H9 (cell line): ENCODE data around the gene ADAMTSL5. TPM values are rescaled to one million over a fixed set of nuclear protein-coding genes. Genes with fewer than 3 reads are reported as not detected.

Experiments used
- DNase-seq: peaks from one replicate; pipeline ENCODE4 v3.0.0-alpha.2; 2017
- H2AFZ ChIP-seq: one replicate; pipeline ENCODE4 v1.6.1; 2013; ENCODE audit warnings: mild to moderate bottlenecking, low read length, control low read depth, moderate library complexity
- H2AK5ac ChIP-seq: 2 replicates; pipeline ENCODE4 v1.6.1; 2013; ENCODE audit warnings: low read length, control low read depth, mixed read lengths; ENCODE audit not compliant: insufficient read length
- H2BK120ac ChIP-seq: one replicate; pipeline ENCODE4 v1.6.1; 2013; ENCODE audit warnings: low read depth, mild to moderate bottlenecking, low read length, control low read depth, inconsistent platforms; ENCODE audit not compliant: poor library complexity, severe bottlenecking
- H2BK12ac ChIP-seq: 2 replicates; pipeline ENCODE4 v1.6.1; 2013; ENCODE audit warnings: low read length, control low read depth, mixed read lengths, low read depth; ENCODE audit not compliant: insufficient read length
- H2BK15ac ChIP-seq: 2 replicates; pipeline ENCODE4 v1.6.1; 2013; ENCODE audit warnings: low read depth, low read length, control low read depth
- H2BK20ac ChIP-seq: one replicate; pipeline ENCODE4 v1.6.1; 2013; ENCODE audit warnings: low read depth, mild to moderate bottlenecking, low read length, control low read depth, inconsistent platforms; ENCODE audit not compliant: poor library complexity, severe bottlenecking
- H2BK5ac ChIP-seq: 2 replicates; pipeline ENCODE4 v1.6.1; 2013; ENCODE audit warnings: low read length, control low read depth, mixed read lengths; ENCODE audit not compliant: insufficient read length
- H3K14ac ChIP-seq: 2 replicates; pipeline ENCODE4 v1.6.1; 2013; ENCODE audit warnings: low read length, control low read depth; ENCODE audit not compliant: insufficient read depth
- H3K18ac ChIP-seq: 2 replicates; pipeline ENCODE4 v1.6.1; 2013; ENCODE audit warnings: low read depth, mild to moderate bottlenecking, mixed read lengths, low read length, control low read depth; ENCODE audit not compliant: insufficient read length
- H3K23ac ChIP-seq: 2 replicates; pipeline ENCODE4 v1.6.1; 2013; ENCODE audit warnings: low read length, control low read depth, mixed read lengths, low read depth; ENCODE audit not compliant: insufficient read length
- H3K23me2 ChIP-seq: 2 replicates; pipeline ENCODE4 v1.6.1; 2013; ENCODE audit warnings: low read depth, mild to moderate bottlenecking, mixed read lengths, low read length, control low read depth; ENCODE audit not compliant: insufficient read length, poor library complexity, severe bottlenecking
- H3K27ac ChIP-seq: 2 replicates; pipeline ENCODE4 v1.5.1; 2013; ENCODE audit warnings: low read length, control low read depth, mixed read lengths, low read depth; ENCODE audit not compliant: insufficient read length
- H3K27me3 ChIP-seq: 2 replicates; pipeline ENCODE4 v1.6.1; 2013; ENCODE audit warnings: low read length, control low read depth, inconsistent platforms; ENCODE audit not compliant: insufficient read depth
- H3K4ac ChIP-seq: 2 replicates; pipeline ENCODE4 v1.6.1; 2013; ENCODE audit warnings: low read depth, mild to moderate bottlenecking, control low read depth, inconsistent platforms, low read length, moderate library complexity
- H3K4me1 ChIP-seq: 2 replicates; pipeline ENCODE4 v1.6.1; 2013; ENCODE audit warnings: low read length, control low read depth, inconsistent platforms; ENCODE audit not compliant: insufficient read depth
- H3K4me2 ChIP-seq: 2 replicates; pipeline ENCODE4 v1.6.1; 2013; ENCODE audit warnings: low read length, control low read depth, mixed read lengths; ENCODE audit not compliant: insufficient read length, insufficient read depth
- H3K56ac ChIP-seq: 2 replicates; pipeline ENCODE4 v1.6.1; 2013; ENCODE audit warnings: low read depth, mild to moderate bottlenecking, mixed read lengths, low read length, control low read depth; ENCODE audit not compliant: insufficient read length
- H3K79me1 ChIP-seq: 2 replicates; pipeline ENCODE4 v1.6.1; 2013; ENCODE audit warnings: low read depth, mild to moderate bottlenecking, moderate library complexity, low read length, control low read depth, inconsistent platforms; ENCODE audit not compliant: insufficient read depth, poor library complexity, severe bottlenecking
- H3K79me2 ChIP-seq: 2 replicates; pipeline ENCODE4 v1.6.1; 2013; ENCODE audit warnings: low read length, control low read depth, inconsistent platforms; ENCODE audit not compliant: insufficient read depth
- H3K9ac ChIP-seq: 2 replicates; pipeline ENCODE4 v1.6.1; 2013; ENCODE audit warnings: low read length, control low read depth, mixed read lengths; ENCODE audit not compliant: insufficient read length; ENCODE audit errors: extremely low read depth
- H3K9me3 ChIP-seq: one replicate; pipeline ENCODE4 v1.6.1; 2013; ENCODE audit warnings: low read depth, low read length, inconsistent platforms; ENCODE audit not compliant: control insufficient read depth
- H3T11ph ChIP-seq: one replicate; pipeline ENCODE4 v1.6.1; 2013; ENCODE audit warnings: mild to moderate bottlenecking, low read length, control low read depth, inconsistent platforms
- H4K20me1 ChIP-seq: one replicate; pipeline ENCODE4 v1.6.1; 2013; ENCODE audit not compliant: control insufficient read depth, insufficient read length, insufficient read depth
- H4K5ac ChIP-seq: 2 replicates; pipeline ENCODE4 v1.6.1; 2013; ENCODE audit warnings: low read depth, mild to moderate bottlenecking, mixed read lengths, low read length, control low read depth; ENCODE audit not compliant: insufficient read length
- H4K8ac ChIP-seq: replicated peaks from 2 replicates; pipeline ENCODE4 v1.6.1; 2013; ENCODE audit warnings: low read length, control low read depth, mixed read lengths, low read depth; ENCODE audit not compliant: insufficient read length
- H4K91ac ChIP-seq: 2 replicates; pipeline ENCODE4 v1.6.1; 2013; ENCODE audit warnings: low read depth, mild to moderate bottlenecking, moderate library complexity, mixed read lengths, low read length, control low read depth; ENCODE audit not compliant: insufficient read length
- H3K27ac Mint-ChIP-seq, 3 experiments: 2 replicates in 2 of 3; 3 replicates in 1 of 3; pipeline ENCODE4 v1.8.0; 2020 to 2021; ENCODE audit warnings: mixed read lengths in 3 of 3, mild to moderate bottlenecking in 1 of 3, moderate library complexity in 1 of 3
- H3K27me3 Mint-ChIP-seq: 2 replicates; pipeline ENCODE4 v1.8.0; 2021; ENCODE audit warnings: low read depth, mild to moderate bottlenecking, moderate library complexity, mixed read lengths
- H3K36me3 Mint-ChIP-seq, 3 experiments: 2 replicates in 2 of 3; 3 replicates in 1 of 3; pipeline ENCODE4 v1.8.0; 2020 to 2021; ENCODE audit warnings: low read depth in 3 of 3, mixed read lengths in 3 of 3; ENCODE audit not compliant: insufficient read depth in 1 of 3
- H3K4me1 Mint-ChIP-seq, 2 experiments: 2 replicates each; pipeline ENCODE4 v1.8.0; 2020; ENCODE audit warnings: mixed read lengths in 2 of 2
- H3K4me3 Mint-ChIP-seq, 2 experiments: 2 replicates in 1 of 2; 3 replicates in 1 of 2; pipeline ENCODE4 v1.8.0; 2020 to 2021; ENCODE audit warnings: mild to moderate bottlenecking in 2 of 2, mixed read lengths in 2 of 2, moderate library complexity in 1 of 2
- H3K9me3 Mint-ChIP-seq, 2 experiments: 2 replicates in 1 of 2; 3 replicates in 1 of 2; pipeline ENCODE4 v1.8.0; 2020; ENCODE audit warnings: mild to moderate bottlenecking in 2 of 2, mixed read lengths in 2 of 2, moderate library complexity in 1 of 2
- CTCF ChIP-seq: fragments of 200-600 bp; sonication (generic); conservative IDR thresholded peaks from 3 replicates; pipeline ENCODE4 v1.8.0; 2021; ENCODE audit warnings: antibody characterized with exemption, mild to moderate bottlenecking
- WGBS: extraction: QIAGEN DNeasy Blood & Tissue Kit; methylation state at CpG from one replicate; pipeline ENCODE4 v1.1.7; 2013; ENCODE audit warnings: missing lambda C conversion rate, low lambda C conversion rate, mixed read lengths; ENCODE audit not compliant: insufficient read length; ENCODE audit errors: extremely low coverage; 5-methylcytosine and 5-hydroxymethylcytosine counted together
- total RNA-seq: library from RNA; stranded (reverse); gene quantifications from 2 replicates; pipeline ENCODE4 v1.2.1, GENCODE V29; 2021

The ADAMTSL5 gene
- total RNA-seq, 1 experiment from 2014 or later, result 1.5 TPM

- H3K4me1 ChIP-seq, result no peaks in the 10 kb centered on the region
- 0 out of 2 replicates have a peak overlapping the region, but pooled peaks have one; percentile 18 for H3K14ac ChIP-seq
- WGBS, result no CpG with 5 or more reads among the region's 23 CpGs
- peak overlapping the region; percentile 3 for H3K4me2 ChIP-seq
- H2BK20ac ChIP-seq, result no peak overlapping the region
- no peak for TF ChIP-seq CTCF
- no peak overlapping the region for H3K9ac ChIP-seq
- no peaks in the 10 kb centered on the region for H4K20me1 ChIP-seq
- H2BK5ac ChIP-seq, result no peak overlapping the region
- no peak overlapping the region for H2BK15ac ChIP-seq
- peak overlapping the region; percentile 24 for H2AK5ac ChIP-seq
- H3K79me2 ChIP-seq, result no peaks in the 10 kb centered on the region
- no peak overlapping the region for H4K8ac ChIP-seq
- H3K9me3 Mint-ChIP-seq, result peaks cover 7 to 20% of the 10 kb centered on the region in 2 experiments
- H3K36me3 Mint-ChIP-seq, result no peaks in the 10 kb centered on the region
- H3K79me1 ChIP-seq, result no peaks in the 10 kb centered on the region
- no peak for DNase-seq
- H3K9me3 ChIP-seq, result no peaks in the 10 kb centered on the region
- H3K56ac ChIP-seq, result no peak overlapping the region
- H4K5ac ChIP-seq, result no peak overlapping the region
- H3K27ac ChIP-seq, result no peak overlapping the region
- no peaks in the 10 kb centered on the region; the same call in 1 of the 2 replicates for H3K27me3 ChIP-seq
- no peak overlapping the region for H4K91ac ChIP-seq
- no peak overlapping the region for H2BK12ac ChIP-seq
- peaks cover 0 to 9% of the 10 kb centered on the region in 2 experiments; a peak in 3 of 4 replicates for H3K4me1 Mint-ChIP-seq
- H2BK120ac ChIP-seq, result no peak overlapping the region
- no peak overlapping the region for H3K23ac ChIP-seq
- no peak overlapping the region for H3T11ph ChIP-seq
- no peak overlapping the region; a peak in 1 of 7 replicates for H3K27ac Mint-ChIP-seq
- H3K27me3 Mint-ChIP-seq, result peaks cover 63% of the 10 kb centered on the region
- H3K4ac ChIP-seq, result no peak overlapping the region
- H3K4me3 Mint-ChIP-seq, result peak overlapping the region in 1 of 2 experiments; percentile 54; a peak in 1 of 5 replicates
- H2AFZ ChIP-seq, result no peak overlapping the region
- H3K18ac ChIP-seq, result peak overlapping the region; percentile 39
- peaks cover 11% of the 10 kb centered on the region for H3K23me2 ChIP-seq
These were observed 8.7 kb downstream of the ADAMTSL5 start for GRCh38 chr19:1503925-1504773.
